NCI-H774 (cell line): ENCODE data around the gene CACHD1.
"Not testable (repeated sequence)": the region's sequence is repeated elsewhere in the genome, so short reads cannot be mapped to it uniquely, and the experiment has no call there.

Experiments used
- DNase-seq: peaks from one replicate; lab custom pipeline; 2025; lab: John Stamatoyannopoulos, UW

CACHD1 gene

GRCh38 chr1:64701886-64702285 lies 232.0 kb downstream of the CACHD1 start:
- DNase-seq = no peak

DNA sequence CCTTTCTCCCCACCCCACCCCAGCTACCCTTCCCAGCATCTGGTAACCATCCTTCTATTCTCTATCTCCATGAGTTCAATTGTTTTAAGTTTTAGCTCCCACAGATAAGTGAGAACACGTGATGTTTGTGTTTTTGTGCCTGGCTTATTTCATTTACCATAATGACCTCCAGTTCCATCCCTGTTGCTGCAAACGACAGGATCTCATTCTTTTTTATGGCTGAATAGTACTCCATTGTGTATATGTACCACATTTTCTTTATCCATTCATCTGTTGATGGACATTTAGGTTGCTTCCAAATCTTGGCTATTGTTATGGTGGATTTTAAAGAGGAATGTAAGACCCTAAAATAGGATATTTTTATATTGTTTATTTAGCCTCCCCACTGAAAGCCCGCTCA lies 232.7 kb downstream of the CACHD1 start:
- DNase-seq = not testable (repeated sequence)

DNA sequence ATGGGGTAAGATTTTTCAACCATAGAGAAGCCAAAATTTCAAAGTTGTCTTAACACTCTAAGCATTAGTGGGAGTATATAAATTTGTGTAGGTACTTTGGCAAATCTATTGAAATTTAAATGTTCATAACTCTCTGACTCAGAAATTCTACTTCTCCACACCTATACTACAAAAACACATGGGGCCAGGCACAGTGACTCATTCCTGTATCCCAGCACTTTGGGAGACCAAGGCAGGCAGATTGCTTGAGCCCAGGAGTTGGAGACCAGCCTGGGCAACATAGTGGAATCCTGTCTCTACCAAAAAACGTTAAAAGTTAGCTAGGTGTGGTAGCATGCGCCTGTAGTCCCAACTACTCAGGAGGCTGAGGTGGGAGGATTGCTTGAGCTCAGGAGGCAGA lies 233.7 kb downstream of the CACHD1 start:
- no peak for DNase-seq

DNA sequence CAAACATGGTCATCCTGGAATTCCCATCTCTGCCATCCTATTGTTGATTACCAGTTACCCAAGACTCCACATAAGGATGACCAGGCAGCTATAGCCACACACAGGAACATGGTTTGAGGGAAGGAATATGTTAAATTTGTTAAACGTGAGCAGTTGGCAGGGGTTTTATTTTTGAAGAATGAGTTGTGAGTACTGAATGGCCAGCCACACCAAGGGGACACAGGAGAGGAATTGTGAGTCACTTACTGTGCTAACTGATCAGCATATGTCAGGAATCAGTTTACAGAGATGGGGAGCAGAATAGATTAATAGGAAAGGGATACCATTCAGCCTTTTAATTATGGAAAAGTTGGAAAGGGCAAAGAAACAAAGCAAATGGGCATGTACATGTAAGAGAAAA lies 235.7 kb downstream of the CACHD1 start:
- no peak for DNase-seq

DNA sequence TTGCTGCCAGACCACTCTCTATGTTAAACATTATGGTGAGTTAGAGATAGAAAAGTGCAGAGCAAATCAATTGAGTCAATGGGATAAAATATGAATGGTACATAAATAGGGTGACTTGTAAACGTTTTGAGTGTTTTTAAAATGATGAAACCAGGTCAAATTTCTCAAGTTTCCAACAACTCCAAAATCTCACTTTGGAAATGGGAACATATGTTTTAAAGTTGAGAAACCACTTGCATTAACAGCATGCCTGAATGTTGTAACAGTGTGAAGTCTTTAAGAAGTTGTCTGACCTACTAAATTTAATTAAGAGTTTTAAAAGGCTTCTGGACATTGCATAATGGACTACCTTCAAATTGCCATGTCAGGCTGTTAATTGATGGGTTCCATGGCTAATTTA lies 241.3 kb downstream of the CACHD1 start:
- DNase-seq = no peak

- no peak for DNase-seq
Measured at GRCh38 chr1:64712049-64712448, 242.1 kb downstream of the CACHD1 start.

- no peak for DNase-seq
Measured at GRCh38 chr1:64715186-64715585, 245.3 kb downstream of the CACHD1 start.

GRCh38 chr1:64721135-64721534 lies 251.2 kb downstream of the CACHD1 start:
- DNase-seq = no peak

- DNase-seq = no peak
Measured at GRCh38 chr1:64721576-64722145, 251.7 kb downstream of the CACHD1 start.

GRCh38 chr1:64727861-64728260 lies 257.9 kb downstream of the CACHD1 start:
- no peak for DNase-seq

GRCh38 chr1:64733581-64734286 lies 263.8 kb downstream of the CACHD1 start:
- no peak for DNase-seq

- DNase-seq = no peak
Measured at GRCh38 chr1:64734287-64734652, 264.3 kb downstream of the CACHD1 start.

DNA sequence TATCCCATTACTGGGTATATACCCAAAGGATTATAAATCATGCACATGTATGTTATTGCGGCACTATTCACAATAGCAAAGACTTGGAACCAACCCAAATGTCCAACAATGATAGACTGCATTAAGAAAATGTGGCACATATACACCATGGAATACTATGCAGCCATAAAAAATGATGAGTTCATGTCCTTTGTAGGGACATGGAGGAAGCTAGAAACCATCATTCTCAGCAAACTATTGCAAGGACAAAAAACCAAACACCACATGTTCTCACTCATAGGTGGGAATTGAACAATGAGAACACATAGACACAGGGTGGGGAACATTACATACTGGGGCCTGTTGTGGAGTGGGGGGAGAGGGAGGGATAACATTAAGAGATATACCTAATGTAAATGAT lies 270.8 kb downstream of the CACHD1 start:
- not testable (repeated sequence) for DNase-seq
